GM12872 (cell line): ENCODE data around the gene JAZF1.

Experiments used
- CTCF ChIP-seq: IDR thresholded peaks from 3 replicates; pipeline ENCODE4 v1.5.1; 2011; ENCODE audit warnings: low read depth, mild to moderate bottlenecking, low read length, moderate library complexity; ENCODE audit not compliant: insufficient read depth

The JAZF1 gene

DNA sequence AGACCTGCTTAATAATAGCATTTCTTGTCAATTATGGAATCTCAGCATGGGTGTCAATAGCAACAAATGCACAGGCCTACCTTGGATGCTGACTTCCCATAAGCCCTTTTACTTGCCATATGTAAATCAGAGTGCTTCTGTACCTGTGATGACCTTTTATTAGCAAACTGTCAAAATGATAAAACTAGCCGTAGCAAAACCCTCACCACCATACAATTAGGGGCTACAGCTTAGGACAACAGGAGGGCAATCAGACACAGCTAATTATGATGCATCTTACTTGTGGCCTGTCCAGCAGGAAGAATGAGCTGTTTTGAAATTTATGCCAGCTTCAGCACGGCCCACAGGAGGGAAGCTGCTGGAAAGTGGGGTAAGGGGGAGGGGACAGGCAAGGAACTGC lies 239.1 kb downstream of the JAZF1 start:
- TF ChIP-seq CTCF: no peak

DNA sequence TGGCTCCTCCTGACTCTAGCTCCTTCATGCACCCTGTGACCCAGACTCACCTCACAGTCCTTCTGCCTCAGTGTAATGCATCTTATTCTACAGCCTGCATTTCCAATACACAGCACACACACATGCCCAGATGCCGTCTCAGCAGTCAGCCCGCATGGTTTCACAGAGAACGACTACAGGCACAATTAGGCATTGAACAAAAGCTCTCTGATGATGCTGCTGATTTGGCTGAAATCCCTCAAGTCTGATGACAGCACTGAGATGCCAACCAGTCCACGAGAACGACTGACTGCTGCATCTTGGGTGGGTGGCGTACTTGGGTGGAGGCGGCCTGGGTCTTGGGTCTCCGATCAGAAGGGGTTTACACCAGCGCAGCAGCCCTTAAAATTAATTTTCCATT lies 240.3 kb downstream of the JAZF1 start:
- TF ChIP-seq CTCF: no peak

GRCh38 chr7:27939893-27940292 lies 240.7 kb downstream of the JAZF1 start:
- TF ChIP-seq CTCF: no peak

DNA sequence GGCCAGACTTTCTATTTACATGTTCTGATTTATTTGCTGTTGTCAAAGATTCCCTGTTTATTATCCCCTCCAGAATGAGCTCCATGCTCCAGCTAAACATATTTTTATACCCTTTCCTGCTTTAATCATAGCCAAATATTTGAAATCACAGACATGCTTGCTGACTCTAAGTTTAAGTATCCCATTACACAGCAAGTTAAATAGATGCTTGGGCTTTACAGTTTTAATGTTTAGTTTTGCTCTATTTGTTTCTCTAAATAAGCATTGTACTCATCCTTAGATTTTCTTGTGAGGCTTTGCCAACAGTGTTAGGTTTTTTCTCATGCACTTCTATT lies 243.9 kb downstream of the JAZF1 start:
- no peak for TF ChIP-seq CTCF

GRCh38 chr7:27936047-27936767 lies 244.4 kb downstream of the JAZF1 start:
- no peak for TF ChIP-seq CTCF

- peak; percentile 38; the same call in 2 of the 3 replicates for TF ChIP-seq CTCF
These were observed 246.7 kb downstream of the JAZF1 start for GRCh38 chr7:27933671-27934565.

- no peak for TF ChIP-seq CTCF
These were observed 249.6 kb downstream of the JAZF1 start for GRCh38 chr7:27930910-27931476.
